GM12801 (cell line): ENCODE data around the gene SEC61G.

Experiments used
- CTCF ChIP-seq: IDR thresholded peaks from one replicate; pipeline ENCODE4 v1.5.1; 2011; ENCODE audit warnings: control low read depth; ENCODE audit not compliant: insufficient read length; ENCODE audit errors: extremely low read depth

Gene SEC61G

GRCh38 chr7:54725255-54725654 lies 33.8 kb downstream of the SEC61G start:
- no peak for TF ChIP-seq CTCF

- no peak for TF ChIP-seq CTCF
These were observed 36.5 kb downstream of the SEC61G start for GRCh38 chr7:54722502-54722901.

GRCh38 chr7:54722026-54722425 lies 37.0 kb downstream of the SEC61G start:
- TF ChIP-seq CTCF = no peak

- TF ChIP-seq CTCF = no peak
These were observed 39.0 kb downstream of the SEC61G start for GRCh38 chr7:54719974-54720373.

GRCh38 chr7:54719425-54719824 lies 39.6 kb downstream of the SEC61G start:
- TF ChIP-seq CTCF = no peak

- no peak for TF ChIP-seq CTCF
These were observed 46.2 kb downstream of the SEC61G start for GRCh38 chr7:54712820-54713219.

GRCh38 chr7:54711900-54712595 lies 47.0 kb downstream of the SEC61G start:
- TF ChIP-seq CTCF = no peak
